ENCODE data around the gene GGT7.

GGT7 gene

DNA sequence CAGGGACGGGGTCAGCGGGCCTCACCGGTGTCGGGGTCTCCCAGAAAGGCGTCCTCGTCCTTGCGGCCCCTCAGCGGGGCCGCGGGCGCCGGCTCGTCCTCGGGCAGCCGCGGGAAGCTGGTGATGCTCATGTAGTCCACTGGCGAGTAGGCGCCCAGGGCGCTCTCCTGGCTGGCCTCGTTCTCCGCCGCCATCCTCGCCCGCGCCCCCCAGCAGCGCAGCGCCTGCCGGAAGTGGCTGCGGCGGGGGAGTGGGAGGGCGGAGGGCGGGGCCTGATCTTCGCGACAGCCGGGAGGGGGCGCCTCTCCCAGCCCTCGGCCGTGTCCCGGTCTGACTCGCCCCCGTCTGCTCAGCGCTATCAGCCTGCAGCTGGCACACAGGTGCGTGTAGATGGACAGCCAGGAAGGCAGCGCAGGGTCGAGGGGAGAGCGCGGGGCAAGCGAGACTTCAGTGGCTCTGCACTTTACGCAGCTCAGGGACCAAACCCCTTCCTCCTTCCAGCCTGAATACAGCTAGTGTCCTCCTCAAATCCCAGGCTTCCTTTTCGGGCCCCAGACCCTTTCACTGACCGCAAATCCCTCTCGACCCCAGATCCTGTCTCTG is at the start of gene GGT7 (continued):
- TF ChIP-seq, protein P1, sequence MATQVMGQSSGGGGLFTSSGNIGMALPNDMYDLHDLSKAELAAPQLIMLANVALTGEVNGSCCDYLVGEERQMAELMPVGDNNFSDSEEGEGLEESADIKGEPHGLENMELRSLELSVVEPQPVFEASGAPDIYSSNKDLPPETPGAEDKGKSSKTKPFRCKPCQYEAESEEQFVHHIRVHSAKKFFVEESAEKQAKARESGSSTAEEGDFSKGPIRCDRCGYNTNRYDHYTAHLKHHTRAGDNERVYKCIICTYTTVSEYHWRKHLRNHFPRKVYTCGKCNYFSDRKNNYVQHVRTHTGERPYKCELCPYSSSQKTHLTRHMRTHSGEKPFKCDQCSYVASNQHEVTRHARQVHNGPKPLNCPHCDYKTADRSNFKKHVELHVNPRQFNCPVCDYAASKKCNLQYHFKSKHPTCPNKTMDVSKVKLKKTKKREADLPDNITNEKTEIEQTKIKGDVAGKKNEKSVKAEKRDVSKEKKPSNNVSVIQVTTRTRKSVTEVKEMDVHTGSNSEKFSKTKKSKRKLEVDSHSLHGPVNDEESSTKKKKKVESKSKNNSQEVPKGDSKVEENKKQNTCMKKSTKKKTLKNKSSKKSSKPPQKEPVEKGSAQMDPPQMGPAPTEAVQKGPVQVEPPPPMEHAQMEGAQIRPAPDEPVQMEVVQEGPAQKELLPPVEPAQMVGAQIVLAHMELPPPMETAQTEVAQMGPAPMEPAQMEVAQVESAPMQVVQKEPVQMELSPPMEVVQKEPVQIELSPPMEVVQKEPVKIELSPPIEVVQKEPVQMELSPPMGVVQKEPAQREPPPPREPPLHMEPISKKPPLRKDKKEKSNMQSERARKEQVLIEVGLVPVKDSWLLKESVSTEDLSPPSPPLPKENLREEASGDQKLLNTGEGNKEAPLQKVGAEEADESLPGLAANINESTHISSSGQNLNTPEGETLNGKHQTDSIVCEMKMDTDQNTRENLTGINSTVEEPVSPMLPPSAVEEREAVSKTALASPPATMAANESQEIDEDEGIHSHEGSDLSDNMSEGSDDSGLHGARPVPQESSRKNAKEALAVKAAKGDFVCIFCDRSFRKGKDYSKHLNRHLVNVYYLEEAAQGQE (tag by site-specific recombination; IDR thresholded peaks at IDR 0.05), result peak; percentile 34; the same call in 1 of the 2 replicates
- no peak for TF ChIP-seq ZNF37A (tag by site-specific recombination; IDR thresholded peaks at IDR 0.05)
- TF ChIP-seq SCRT2 (tag by site-specific recombination; IDR thresholded peaks at IDR 0.05), result peak; percentile 69
- TF ChIP-seq ZNF514 (tag by site-specific recombination; IDR thresholded peaks at IDR 0.05), result no peak
- peak; percentile 62; the same call in 1 of the 2 replicates for TF ChIP-seq ZXDB (tag by site-specific recombination; IDR thresholded peaks at IDR 0.05)
- no peak for TF ChIP-seq ZNF23 (tag by site-specific recombination; IDR thresholded peaks at IDR 0.05; ENCODE audit: borderline replicate concordance)
- no peak for TF ChIP-seq ZNF16 (tag by site-specific recombination; IDR thresholded peaks at IDR 0.05; ENCODE audit: low read depth)
- TF ChIP-seq, protein P2, sequence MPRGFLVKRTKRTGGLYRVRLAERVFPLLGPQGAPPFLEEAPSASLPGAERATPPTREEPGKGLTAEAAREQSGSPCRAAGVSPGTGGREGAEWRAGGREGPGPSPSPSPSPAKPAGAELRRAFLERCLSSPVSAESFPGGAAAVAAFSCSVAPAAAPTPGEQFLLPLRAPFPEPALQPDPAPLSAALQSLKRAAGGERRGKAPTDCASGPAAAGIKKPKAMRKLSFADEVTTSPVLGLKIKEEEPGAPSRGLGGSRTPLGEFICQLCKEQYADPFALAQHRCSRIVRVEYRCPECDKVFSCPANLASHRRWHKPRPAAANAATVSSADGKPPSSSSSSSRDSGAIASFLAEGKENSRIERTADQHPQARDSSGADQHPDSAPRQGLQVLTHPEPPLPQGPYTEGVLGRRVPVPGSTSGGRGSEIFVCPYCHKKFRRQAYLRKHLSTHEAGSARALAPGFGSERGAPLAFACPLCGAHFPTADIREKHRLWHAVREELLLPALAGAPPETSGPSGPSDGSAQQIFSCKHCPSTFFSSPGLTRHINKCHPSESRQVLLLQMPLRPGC (tag by site-specific recombination; IDR thresholded peaks at IDR 0.05), result peak; percentile 48; the same call in 1 of the 2 replicates
- TF ChIP-seq ZSCAN30 (tag by site-specific recombination; IDR thresholded peaks at IDR 0.05), result peak; percentile 58; the same call in 1 of the 2 replicates
- TF ChIP-seq SP7 (tag by site-specific recombination; IDR thresholded peaks at IDR 0.05), result peak; percentile 79
- TF ChIP-seq, protein P3, sequence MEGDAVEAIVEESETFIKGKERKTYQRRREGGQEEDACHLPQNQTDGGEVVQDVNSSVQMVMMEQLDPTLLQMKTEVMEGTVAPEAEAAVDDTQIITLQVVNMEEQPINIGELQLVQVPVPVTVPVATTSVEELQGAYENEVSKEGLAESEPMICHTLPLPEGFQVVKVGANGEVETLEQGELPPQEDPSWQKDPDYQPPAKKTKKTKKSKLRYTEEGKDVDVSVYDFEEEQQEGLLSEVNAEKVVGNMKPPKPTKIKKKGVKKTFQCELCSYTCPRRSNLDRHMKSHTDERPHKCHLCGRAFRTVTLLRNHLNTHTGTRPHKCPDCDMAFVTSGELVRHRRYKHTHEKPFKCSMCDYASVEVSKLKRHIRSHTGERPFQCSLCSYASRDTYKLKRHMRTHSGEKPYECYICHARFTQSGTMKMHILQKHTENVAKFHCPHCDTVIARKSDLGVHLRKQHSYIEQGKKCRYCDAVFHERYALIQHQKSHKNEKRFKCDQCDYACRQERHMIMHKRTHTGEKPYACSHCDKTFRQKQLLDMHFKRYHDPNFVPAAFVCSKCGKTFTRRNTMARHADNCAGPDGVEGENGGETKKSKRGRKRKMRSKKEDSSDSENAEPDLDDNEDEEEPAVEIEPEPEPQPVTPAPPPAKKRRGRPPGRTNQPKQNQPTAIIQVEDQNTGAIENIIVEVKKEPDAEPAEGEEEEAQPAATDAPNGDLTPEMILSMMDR (tag by site-specific recombination; IDR thresholded peaks at IDR 0.05), result peak; percentile 96
- TF ChIP-seq, protein P4, sequence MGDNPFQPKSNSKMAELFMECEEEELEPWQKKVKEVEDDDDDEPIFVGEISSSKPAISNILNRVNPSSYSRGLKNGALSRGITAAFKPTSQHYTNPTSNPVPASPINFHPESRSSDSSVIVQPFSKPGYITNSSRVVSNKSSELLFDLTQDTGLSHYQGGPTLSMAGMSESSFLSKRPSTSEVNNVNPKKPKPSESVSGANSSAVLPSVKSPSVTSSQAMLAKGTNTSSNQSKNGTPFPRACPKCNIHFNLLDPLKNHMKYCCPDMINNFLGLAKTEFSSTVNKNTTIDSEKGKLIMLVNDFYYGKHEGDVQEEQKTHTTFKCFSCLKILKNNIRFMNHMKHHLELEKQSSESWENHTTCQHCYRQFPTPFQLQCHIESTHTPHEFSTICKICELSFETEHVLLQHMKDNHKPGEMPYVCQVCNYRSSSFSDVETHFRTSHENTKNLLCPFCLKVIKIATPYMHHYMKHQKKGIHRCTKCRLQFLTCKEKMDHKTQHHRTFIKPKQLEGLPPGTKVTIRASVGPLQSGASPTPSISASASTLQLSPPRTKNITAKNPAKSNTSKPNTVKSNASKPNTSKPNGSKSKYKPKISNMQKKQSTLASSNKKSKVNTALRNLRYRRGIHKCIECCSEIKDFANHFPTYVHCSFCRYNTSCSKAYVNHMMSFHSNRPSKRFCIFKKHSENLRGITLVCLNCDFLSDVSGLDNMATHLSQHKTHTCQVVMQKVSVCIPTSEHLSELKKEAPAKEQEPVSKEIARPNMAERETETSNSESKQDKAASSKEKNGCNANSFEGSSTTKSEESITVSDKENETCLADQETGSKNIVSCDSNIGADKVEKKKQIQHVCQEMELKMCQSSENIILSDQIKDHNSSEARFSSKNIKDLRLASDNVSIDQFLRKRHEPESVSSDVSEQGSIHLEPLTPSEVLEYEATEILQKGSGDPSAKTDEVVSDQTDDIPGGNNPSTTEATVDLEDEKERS (tag by site-specific recombination; IDR thresholded peaks at IDR 0.05), result no peak
- peak; percentile 88 for TF ChIP-seq SP2 (tag by site-specific recombination; IDR thresholded peaks at IDR 0.05)
- TF ChIP-seq, protein P5, sequence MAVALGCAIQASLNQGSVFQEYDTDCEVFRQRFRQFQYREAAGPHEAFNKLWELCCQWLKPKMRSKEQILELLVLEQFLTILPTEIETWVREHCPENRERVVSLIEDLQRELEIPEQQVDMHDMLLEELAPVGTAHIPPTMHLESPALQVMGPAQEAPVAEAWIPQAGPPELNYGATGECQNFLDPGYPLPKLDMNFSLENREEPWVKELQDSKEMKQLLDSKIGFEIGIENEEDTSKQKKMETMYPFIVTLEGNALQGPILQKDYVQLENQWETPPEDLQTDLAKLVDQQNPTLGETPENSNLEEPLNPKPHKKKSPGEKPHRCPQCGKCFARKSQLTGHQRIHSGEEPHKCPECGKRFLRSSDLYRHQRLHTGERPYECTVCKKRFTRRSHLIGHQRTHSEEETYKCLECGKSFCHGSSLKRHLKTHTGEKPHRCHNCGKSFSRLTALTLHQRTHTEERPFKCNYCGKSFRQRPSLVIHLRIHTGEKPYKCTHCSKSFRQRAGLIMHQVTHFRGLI (tag by site-specific recombination; IDR thresholded peaks at IDR 0.05), result peak; percentile 37; the same call in 1 of the 2 replicates
- peak; percentile 99 for TF ChIP-seq GLIS1 (tag by site-specific recombination; IDR thresholded peaks at IDR 0.05)
- peak; percentile 69 for TF ChIP-seq KLF10 (tag by site-specific recombination; IDR thresholded peaks at IDR 0.05)
- 0 out of 2 replicates have a peak, but pooled peaks have one; percentile 6 for TF ChIP-seq OVOL3 (tag by site-specific recombination; IDR thresholded peaks at IDR 0.05)
- TF ChIP-seq, protein P6, sequence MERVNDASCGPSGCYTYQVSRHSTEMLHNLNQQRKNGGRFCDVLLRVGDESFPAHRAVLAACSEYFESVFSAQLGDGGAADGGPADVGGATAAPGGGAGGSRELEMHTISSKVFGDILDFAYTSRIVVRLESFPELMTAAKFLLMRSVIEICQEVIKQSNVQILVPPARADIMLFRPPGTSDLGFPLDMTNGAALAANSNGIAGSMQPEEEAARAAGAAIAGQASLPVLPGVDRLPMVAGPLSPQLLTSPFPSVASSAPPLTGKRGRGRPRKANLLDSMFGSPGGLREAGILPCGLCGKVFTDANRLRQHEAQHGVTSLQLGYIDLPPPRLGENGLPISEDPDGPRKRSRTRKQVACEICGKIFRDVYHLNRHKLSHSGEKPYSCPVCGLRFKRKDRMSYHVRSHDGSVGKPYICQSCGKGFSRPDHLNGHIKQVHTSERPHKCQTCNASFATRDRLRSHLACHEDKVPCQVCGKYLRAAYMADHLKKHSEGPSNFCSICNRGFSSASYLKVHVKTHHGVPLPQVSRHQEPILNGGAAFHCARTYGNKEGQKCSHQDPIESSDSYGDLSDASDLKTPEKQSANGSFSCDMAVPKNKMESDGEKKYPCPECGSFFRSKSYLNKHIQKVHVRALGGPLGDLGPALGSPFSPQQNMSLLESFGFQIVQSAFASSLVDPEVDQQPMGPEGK (tag by site-specific recombination; IDR thresholded peaks at IDR 0.05), result peak; percentile 90
- peak; percentile 63 for TF ChIP-seq ZIC2 (tag by site-specific recombination; IDR thresholded peaks at IDR 0.05)
- 0 out of 2 replicates have a peak, but pooled peaks have one; percentile 22 for TF ChIP-seq ZNF76 (tag by site-specific recombination; IDR thresholded peaks at IDR 0.05; ENCODE audit: borderline replicate concordance, low read depth)
- TF ChIP-seq, protein P7, sequence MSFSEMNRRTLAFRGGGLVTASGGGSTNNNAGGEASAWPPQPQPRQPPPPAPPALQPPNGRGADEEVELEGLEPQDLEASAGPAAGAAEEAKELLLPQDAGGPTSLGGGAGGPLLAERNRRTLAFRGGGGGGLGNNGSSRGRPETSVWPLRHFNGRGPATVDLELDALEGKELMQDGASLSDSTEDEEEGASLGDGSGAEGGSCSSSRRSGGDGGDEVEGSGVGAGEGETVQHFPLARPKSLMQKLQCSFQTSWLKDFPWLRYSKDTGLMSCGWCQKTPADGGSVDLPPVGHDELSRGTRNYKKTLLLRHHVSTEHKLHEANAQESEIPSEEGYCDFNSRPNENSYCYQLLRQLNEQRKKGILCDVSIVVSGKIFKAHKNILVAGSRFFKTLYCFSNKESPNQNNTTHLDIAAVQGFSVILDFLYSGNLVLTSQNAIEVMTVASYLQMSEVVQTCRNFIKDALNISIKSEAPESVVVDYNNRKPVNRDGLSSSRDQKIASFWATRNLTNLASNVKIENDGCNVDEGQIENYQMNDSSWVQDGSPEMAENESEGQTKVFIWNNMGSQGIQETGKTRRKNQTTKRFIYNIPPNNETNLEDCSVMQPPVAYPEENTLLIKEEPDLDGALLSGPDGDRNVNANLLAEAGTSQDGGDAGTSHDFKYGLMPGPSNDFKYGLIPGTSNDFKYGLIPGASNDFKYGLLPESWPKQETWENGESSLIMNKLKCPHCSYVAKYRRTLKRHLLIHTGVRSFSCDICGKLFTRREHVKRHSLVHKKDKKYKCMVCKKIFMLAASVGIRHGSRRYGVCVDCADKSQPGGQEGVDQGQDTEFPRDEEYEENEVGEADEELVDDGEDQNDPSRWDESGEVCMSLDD (tag by site-specific recombination; IDR thresholded peaks at IDR 0.05), result 0 out of 2 replicates have a peak, but pooled peaks have one; percentile 22
- TF ChIP-seq SP3 (tag by site-specific recombination; IDR thresholded peaks at IDR 0.05), result peak; percentile 93
- peak; percentile 73 for TF ChIP-seq ZBTB8A (tag by site-specific recombination; IDR thresholded peaks at IDR 0.05)

Data from HEK293 (cell line).